ENCODE results near the gene PRODH. TPM values are rescaled to one million over a fixed set of nuclear protein-coding genes. Genes with fewer than 3 reads are reported as not detected.
"Not testable (repeated sequence)": the region's sequence is repeated elsewhere in the genome, so short reads cannot be mapped to it uniquely, and the experiment has no call there.

PRODH gene
- total RNA-seq, 1 donor, result not detected

DNA sequence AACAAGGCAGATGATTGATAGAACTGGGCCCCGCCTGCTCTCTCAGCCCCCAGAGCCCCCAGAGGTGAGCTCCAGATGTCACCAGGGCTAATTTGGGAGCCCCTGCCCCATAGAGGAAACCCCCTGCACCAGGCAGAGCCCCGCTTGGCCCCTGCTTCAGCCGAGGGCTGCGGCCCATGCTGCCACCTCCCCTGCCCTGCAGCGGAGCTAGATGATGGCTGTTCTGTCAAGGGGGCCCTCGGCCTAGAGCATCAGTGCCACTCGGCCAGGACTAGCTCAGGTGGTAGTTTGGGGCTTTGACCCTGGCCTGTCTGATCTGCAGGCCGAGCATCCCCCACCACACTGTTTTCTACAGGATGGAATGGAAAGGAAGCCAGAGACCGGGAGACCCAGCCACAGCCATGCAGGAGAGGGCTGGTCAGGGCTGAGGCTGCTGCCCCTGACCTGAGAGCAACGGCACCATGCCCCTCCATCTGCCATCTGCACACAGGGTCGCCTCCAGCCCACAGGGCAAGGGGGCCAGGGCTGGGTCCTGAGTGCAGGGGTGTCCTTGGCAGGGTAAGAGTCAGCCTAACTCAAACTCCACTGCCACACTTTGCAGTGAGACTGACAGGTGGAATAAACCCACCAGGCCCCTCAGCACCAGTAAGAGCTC is 24.2 kb upstream of the PRODH start:
- not testable (repeated sequence) for H3K9me3 ChIP-seq (ENCODE audit: low read depth, low read length); H3K4me1 ChIP-seq (ENCODE audit: insufficient read depth, low read length); H3K4me3 ChIP-seq (ENCODE audit: low read length); H3K27me3 ChIP-seq (ENCODE audit: insufficient read depth, low read length)

DNA sequence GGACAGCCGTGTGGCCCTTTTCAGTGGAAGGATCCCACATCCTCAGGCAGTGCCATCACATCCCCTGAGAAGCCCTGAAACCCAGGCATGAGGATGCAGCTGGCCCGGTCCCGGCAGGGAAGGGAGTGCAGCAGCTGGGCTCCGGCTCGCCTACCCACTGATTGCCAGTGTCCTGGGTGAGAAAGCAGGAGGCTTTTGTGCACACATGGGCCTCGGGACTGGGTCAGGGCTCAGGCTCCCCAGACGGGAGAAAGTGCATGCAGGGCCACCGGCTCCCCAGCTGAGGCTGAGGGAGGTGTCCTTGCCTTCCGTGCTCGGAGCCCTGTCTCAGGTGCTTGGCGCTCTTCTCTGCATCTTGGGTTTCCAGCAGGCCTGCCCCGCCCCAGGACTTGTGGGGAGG is 23.6 kb upstream of the PRODH start:
- H3K27me3 ChIP-seq (ENCODE audit: insufficient read depth, low read length); H3K9me3 ChIP-seq (ENCODE audit: low read depth, low read length); H3K4me3 ChIP-seq (ENCODE audit: low read length); H3K4me1 ChIP-seq (ENCODE audit: insufficient read depth, low read length): not testable (repeated sequence)

GRCh38 chr22:18959266-18959665 is 23.2 kb upstream of the PRODH start:
- not testable (repeated sequence) for H3K9me3 ChIP-seq (ENCODE audit: low read depth, low read length); H3K4me3 ChIP-seq (ENCODE audit: low read length); H3K4me1 ChIP-seq (ENCODE audit: insufficient read depth, low read length); H3K27me3 ChIP-seq (ENCODE audit: insufficient read depth, low read length)

- not testable (repeated sequence) for H3K4me1 ChIP-seq (ENCODE audit: insufficient read depth, low read length); H3K4me3 ChIP-seq (ENCODE audit: low read length); H3K27me3 ChIP-seq (ENCODE audit: insufficient read depth, low read length); H3K9me3 ChIP-seq (ENCODE audit: low read depth, low read length)
Measured at GRCh38 chr22:18958738-18959137, 22.6 kb upstream of the PRODH start.

GRCh38 chr22:18958321-18958705 is 22.2 kb upstream of the PRODH start:
- not testable (repeated sequence) for H3K4me1 ChIP-seq (ENCODE audit: insufficient read depth, low read length); H3K9me3 ChIP-seq (ENCODE audit: low read depth, low read length); H3K27me3 ChIP-seq (ENCODE audit: insufficient read depth, low read length); H3K4me3 ChIP-seq (ENCODE audit: low read length)

DNA sequence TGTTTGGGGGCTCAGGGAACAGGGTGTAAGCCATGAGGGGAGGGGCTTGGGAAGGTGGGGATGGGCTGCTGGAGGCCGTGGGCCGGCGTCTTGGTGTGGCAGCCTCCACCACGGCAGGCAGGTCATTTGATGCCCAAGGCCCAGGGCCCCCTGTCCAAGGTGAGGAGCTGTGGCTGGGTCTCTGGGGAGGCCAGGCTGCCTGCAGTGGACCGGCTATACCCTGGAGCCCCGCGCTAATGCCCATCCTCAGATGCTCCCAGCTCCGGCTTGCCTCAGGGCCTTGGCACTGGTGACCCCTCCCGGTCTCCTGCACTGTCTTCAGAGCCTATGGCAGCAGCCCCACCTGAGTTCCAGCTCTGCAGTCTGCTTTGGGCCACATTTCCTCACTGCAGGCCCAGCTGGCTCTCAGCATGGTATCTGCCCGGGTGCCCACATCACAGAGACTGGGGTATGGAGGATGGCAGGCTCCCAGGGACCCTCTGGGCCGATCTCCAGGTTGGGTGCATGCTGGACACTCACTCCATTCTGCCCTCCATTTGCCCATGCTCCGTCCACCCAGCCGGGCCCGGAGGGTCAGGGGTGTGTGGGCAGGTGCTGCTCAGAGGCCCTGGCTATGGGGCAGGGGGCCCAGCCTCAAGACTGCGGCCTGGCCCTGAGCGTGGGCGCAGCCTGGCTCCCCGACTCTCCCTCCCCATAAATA is 21.7 kb upstream of the PRODH start:
- not testable (repeated sequence) for H3K9me3 ChIP-seq (ENCODE audit: low read depth, low read length); H3K4me3 ChIP-seq (ENCODE audit: low read length); H3K4me1 ChIP-seq (ENCODE audit: insufficient read depth, low read length); H3K27me3 ChIP-seq (ENCODE audit: insufficient read depth, low read length)

DNA sequence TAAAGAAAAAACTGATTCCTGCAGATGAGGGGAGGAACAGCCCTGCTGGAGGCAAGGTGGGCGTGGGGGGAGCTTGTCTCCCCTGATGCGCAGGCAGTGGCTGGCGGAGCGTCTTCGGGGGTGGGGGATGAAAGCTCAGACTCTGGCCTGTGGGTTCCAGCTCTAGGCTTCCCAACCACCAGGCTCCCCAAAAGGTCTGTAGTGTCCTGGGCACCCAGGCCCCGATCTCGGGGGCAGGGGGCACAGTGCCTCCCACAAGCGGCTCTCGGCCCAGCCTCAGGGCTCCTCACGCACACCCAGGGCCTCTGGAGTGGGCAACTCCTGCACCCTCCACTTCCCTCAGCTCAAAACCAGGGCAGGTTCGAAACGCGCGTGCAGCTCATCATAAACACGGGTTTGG is 20.9 kb upstream of the PRODH start:
- H3K27me3 ChIP-seq (ENCODE audit: insufficient read depth, low read length); H3K4me3 ChIP-seq (ENCODE audit: low read length); H3K9me3 ChIP-seq (ENCODE audit: low read depth, low read length); H3K4me1 ChIP-seq (ENCODE audit: insufficient read depth, low read length): not testable (repeated sequence)

GRCh38 chr22:18956121-18956895 is 20.2 kb upstream of the PRODH start:
- H3K4me1 ChIP-seq (ENCODE audit: insufficient read depth, low read length); H3K27me3 ChIP-seq (ENCODE audit: insufficient read depth, low read length); H3K9me3 ChIP-seq (ENCODE audit: low read depth, low read length); H3K4me3 ChIP-seq (ENCODE audit: low read length): not testable (repeated sequence)

DNA sequence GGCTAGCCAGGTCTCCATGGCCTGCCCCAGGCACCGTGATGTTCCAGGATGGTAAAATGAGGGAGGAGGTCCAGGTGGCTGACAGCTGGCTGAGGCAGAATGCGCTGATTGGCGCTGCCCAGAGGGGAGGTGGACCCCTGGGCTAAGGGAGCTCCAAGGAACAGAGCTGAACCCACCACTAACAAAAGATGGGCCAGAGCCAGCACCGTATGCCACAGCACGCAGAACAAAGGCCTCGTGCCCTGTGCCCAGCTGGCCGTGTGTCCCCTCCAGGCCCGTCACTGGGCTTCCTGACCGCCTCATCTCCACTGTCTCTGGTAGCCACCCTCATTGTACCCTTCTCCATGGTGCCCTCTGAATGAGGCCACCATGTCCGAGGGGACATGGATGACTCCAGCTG is 19.6 kb upstream of the PRODH start:
- no peaks in the 10 kb centered on the region for H3K9me3 ChIP-seq (ENCODE audit: low read depth, low read length)
- no peaks in the 10 kb centered on the region for H3K4me1 ChIP-seq (ENCODE audit: insufficient read depth, low read length)
- no peaks in the 10 kb centered on the region for H3K27me3 ChIP-seq (ENCODE audit: insufficient read depth, low read length)
- no peak overlapping the region for H3K4me3 ChIP-seq (ENCODE audit: low read length)

DNA sequence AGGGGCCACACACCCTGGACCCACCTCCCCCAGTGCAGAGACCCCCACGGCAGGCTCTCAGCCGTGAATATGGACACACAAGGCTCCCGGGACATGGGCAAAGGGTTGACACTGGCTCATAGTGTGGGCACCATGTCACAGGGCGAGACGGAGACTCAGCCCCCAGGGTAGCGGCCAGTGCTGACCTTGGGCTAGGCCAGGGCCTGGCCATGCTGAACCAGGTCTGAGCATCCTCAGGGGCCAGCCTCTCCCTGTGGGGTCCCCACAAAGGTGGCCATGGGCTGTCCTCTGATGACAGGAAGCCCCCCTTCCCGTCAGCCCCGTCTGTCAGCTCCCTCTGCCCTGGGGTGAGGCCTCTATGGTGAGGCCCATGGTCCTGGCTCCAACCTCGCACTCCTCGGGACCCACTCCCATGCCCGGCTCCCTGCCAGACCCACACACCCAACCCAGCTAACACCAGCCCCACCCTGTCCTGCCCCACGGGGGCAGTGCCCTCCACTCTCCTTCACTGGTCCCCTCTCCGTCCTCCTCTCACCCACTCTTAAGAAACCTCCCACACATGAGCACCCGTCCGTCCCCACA is 19.0 kb upstream of the PRODH start:
- H3K4me1 ChIP-seq (ENCODE audit: insufficient read depth, low read length), result no peaks in the 10 kb centered on the region
- no peak overlapping the region for H3K4me3 ChIP-seq (ENCODE audit: low read length)
- no peaks in the 10 kb centered on the region for H3K27me3 ChIP-seq (ENCODE audit: insufficient read depth, low read length)
- no peaks in the 10 kb centered on the region for H3K9me3 ChIP-seq (ENCODE audit: low read depth, low read length)

GRCh38 chr22:18954303-18954989 is 18.4 kb upstream of the PRODH start:
- not testable (repeated sequence) for H3K4me1 ChIP-seq (ENCODE audit: insufficient read depth, low read length); H3K9me3 ChIP-seq (ENCODE audit: low read depth, low read length); H3K4me3 ChIP-seq (ENCODE audit: low read length); H3K27me3 ChIP-seq (ENCODE audit: insufficient read depth, low read length)

DNA sequence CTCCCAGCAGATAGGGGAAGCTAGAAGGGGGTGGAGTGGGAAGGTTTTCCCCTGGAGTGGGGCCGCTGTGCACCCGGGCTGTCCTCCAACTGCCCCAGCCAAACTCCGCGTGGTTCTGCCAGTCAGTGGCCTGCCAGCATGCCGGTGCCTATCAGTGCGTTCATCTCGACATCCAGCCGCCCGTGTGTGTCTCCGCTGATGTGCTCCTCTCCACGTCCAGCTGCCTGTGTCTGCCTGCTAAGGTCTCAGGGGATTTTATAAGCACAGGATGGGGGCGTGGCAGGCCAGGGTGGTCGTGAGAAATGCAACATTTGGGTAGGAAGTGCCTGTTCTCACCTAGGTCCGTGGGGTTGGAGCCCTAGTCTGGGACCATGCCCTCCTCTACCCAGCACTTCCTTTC is 17.0 kb upstream of the PRODH start:
- not testable (repeated sequence) for H3K4me3 ChIP-seq (ENCODE audit: low read length); H3K27me3 ChIP-seq (ENCODE audit: insufficient read depth, low read length); H3K4me1 ChIP-seq (ENCODE audit: insufficient read depth, low read length); H3K9me3 ChIP-seq (ENCODE audit: low read depth, low read length)

DNA sequence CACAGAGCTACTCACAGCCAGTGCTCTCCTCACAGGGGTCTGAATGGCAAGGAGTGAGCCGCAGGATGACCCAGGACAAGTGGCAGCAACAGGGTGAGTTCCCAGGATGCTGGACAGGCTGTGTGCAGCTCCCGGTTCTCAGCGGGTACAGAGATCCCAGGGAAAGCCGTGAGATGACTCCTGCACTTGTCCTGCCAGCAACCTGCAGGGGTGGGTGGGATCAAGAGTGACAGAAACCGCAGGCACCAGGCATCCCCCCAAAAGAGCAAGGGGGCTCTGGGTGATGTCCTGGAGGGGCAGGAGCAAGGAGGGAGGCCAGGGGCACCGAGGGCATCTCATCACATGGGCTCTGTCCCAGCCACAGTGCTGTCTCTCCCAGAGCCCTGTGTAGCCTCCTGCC is 15.9 kb upstream of the PRODH start:
- H3K9me3 ChIP-seq (ENCODE audit: low read depth, low read length), result no peaks in the 10 kb centered on the region
- no peak overlapping the region for H3K4me3 ChIP-seq (ENCODE audit: low read length)
- H3K27me3 ChIP-seq (ENCODE audit: insufficient read depth, low read length), result no peaks in the 10 kb centered on the region
- H3K4me1 ChIP-seq (ENCODE audit: insufficient read depth, low read length), result no peaks in the 10 kb centered on the region

DNA sequence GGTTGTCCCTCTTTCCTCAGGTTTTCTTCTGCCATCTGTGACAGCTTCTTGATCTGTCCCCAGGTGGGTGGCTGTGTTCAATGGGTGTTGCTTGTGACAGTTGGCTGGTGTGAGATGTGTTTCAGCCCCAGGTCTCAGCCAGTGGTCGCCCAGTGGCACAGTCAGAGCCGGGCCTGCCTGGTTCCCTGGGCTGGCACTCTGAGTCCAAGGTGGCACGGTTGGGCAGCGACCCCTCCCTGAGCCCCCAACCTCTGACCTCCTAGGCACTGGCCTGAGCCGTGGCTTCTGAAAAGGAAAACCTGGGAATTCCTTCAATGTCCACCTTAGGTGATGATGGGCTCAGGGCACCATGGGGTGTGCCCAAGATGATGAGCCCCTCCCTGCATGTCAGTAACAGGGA is 14.0 kb upstream of the PRODH start:
- Histone ChIP-seq H3K9me3 (ENCODE audit: low read depth, low read length) (no peaks in the 10 kb centered on the region), H3K4me1 (ENCODE audit: insufficient read depth, low read length) (no peaks in the 10 kb centered on the region), H3K4me3 (ENCODE audit: low read length) (no peak overlapping the region), H3K27me3 (ENCODE audit: insufficient read depth, low read length) (no peaks in the 10 kb centered on the region)

DNA sequence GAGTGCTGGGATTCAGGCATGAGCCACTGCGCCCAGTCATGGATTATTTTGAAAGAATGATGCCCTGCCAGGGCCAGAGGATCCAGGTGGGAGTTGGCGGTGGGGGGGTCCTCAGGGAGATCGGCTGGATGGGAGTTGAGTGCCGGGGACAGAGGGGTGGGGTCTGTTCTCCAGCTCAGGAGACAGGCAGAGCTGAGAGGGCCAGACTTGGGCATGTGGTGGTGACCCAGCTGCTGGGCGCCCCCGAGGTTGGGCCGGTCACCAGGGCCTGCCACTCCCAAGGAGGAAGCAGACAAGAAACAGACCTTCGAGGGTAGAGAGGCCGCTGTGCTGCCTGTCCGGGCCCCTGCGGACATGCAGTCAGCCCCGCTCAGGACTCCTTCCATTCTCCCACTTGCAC is 11.8 kb upstream of the PRODH start:
- Histone ChIP-seq H3K4me1 (ENCODE audit: insufficient read depth, low read length) (no peaks in the 10 kb centered on the region), H3K4me3 (ENCODE audit: low read length) (no peak overlapping the region), H3K27me3 (ENCODE audit: insufficient read depth, low read length) (no peaks in the 10 kb centered on the region), H3K9me3 (ENCODE audit: low read depth, low read length) (no peaks in the 10 kb centered on the region)
